ENCODE measurements around the gene JARID2. TPM values are rescaled to one million over a fixed set of nuclear protein-coding genes. Genes with fewer than 3 reads are reported as not detected.

The JARID2 gene
- total and polyA plus RNA-seq, 9 of the 15 experiments (the other 6 are each of a cell fraction or from before 2014, with no cell fraction given): 5.0 to 29.0 (median 15.6) TPM

GRCh38 chr6:15245361-15246216, at the start of gene JARID2 (continued):
- TF ChIP-seq HLTF (IDR thresholded peaks at IDR 0.05) (0 out of 2 replicates have a peak, but pooled peaks have one; percentile 36), KAT8 (IDR thresholded peaks at IDR 0.05; ENCODE audit: low read depth) (no peak), ZNF766 (CRISPR knock-in tag; conservative IDR thresholded peaks at IDR 0.05) (peak; percentile 82), MEF2D (tag; conservative IDR thresholded peaks at IDR 0.05; ENCODE audit: low read depth) (no peak), BHLHE40 (IDR thresholded peaks at IDR 0.05; ENCODE audit: low read length) (peak; percentile 64), ZBTB1 (CRISPR knock-in tag; IDR thresholded peaks at IDR 0.05; ENCODE audit: borderline replicate concordance, low read depth) (peak; percentile 68; the same call in 1 of the 2 replicates), ETV5 (CRISPR knock-in tag; IDR thresholded peaks at IDR 0.05; ENCODE audit: low read depth) (peak; percentile 26; the same call in 1 of the 2 replicates), MXI1 (IDR thresholded peaks at IDR 0.05; ENCODE audit: low read depth, low read length) (0 out of 2 replicates have a peak, but pooled peaks have one; percentile 6), ATF6 (CRISPR knock-in tag; IDR thresholded peaks at IDR 0.05) (peak; percentile 32; the same call in 1 of the 2 replicates), GABPB1 (CRISPR knock-in tag; IDR thresholded peaks at IDR 0.05) (peak; percentile 57), NKRF (IDR thresholded peaks at IDR 0.05; ENCODE audit: borderline replicate concordance) (peak; percentile 58), BCOR (IDR thresholded peaks at IDR 0.05) (peak; percentile 45; the same call in 1 of the 2 replicates), ETS1 (conservative IDR thresholded peaks at IDR 0.05; ENCODE audit: control insufficient read depth, low read depth, low read length) (peak; percentile 46), RCOR1 (IDR thresholded peaks at IDR 0.05; ENCODE audit: borderline replicate concordance in 1 of 2, low read depth in 2 of 2, low read length in 2 of 2) (peak in 1 of 2 experiments; percentile 8; a peak in 1 of 4 replicates), POLR2AphosphoS5 (IDR thresholded peaks at IDR 0.05; ENCODE audit: control insufficient read depth, insufficient read depth, low read depth, low read length) (peak; percentile 48; the same call in 1 of the 2 replicates), ZNF3 (CRISPR knock-in tag; IDR thresholded peaks at IDR 0.05) (no peak), L3MBTL2 (IDR thresholded peaks at IDR 0.05) (peak; percentile 66), HDAC2 (IDR thresholded peaks at IDR 0.05) (peak; percentile 39; the same call in 1 of the 2 replicates), NFE2 (IDR thresholded peaks at IDR 0.05; ENCODE audit: low read depth) (no peak; the same call in 1 of the 2 replicates), SIX5 (IDR thresholded peaks at IDR 0.05; ENCODE audit: borderline replicate concordance in 1 of 2, insufficient read depth in 1 of 2, low read depth in 1 of 2, low read length in 2 of 2) (peak; percentile 82 to 89), POLR2H (tag; IDR thresholded peaks at IDR 0.05; ENCODE audit: low read depth) (peak; percentile 72), MEIS2 (IDR thresholded peaks at IDR 0.05; ENCODE audit: partially characterized antibody) (peak; percentile 97), TARDBP (IDR thresholded peaks at IDR 0.05) (peak; percentile 70), SNIP1 (IDR thresholded peaks at IDR 0.05; ENCODE audit: low read depth) (no peak)

All from K562 (cell line).